Activated CD8-positive, alpha-beta memory T cell treated with anti-CD3 and anti-CD28 coated beads for 24 hours (primary cell): Measurements from ENCODE around the gene TMEM247.
"Not testable (repeated sequence)": the region's sequence is repeated elsewhere in the genome, so short reads cannot be mapped to it uniquely, and the experiment has no call there.

Experiments used
- DNase-seq: peaks from one replicate; pipeline ENCODE4 v3.0.0-alpha.2; 2020

The TMEM247 gene

GRCh38 chr2:46517485-46517884, 38.1 kb downstream of the TMEM247 start:
- no peak for DNase-seq

- no peak for DNase-seq
Measured at GRCh38 chr2:46518861-46519260, 39.5 kb downstream of the TMEM247 start.

GRCh38 chr2:46519265-46519664, 39.9 kb downstream of the TMEM247 start:
- DNase-seq: no peak

GRCh38 chr2:46520130-46520711, 40.9 kb downstream of the TMEM247 start:
- no peak for DNase-seq

GRCh38 chr2:46521215-46521683, 41.9 kb downstream of the TMEM247 start:
- DNase-seq: no peak

- not testable (repeated sequence) for DNase-seq
Measured at GRCh38 chr2:46522385-46522784, 43.0 kb downstream of the TMEM247 start.

- DNase-seq: no peak
Measured at GRCh38 chr2:46525522-46526155, 46.3 kb downstream of the TMEM247 start.

- DNase-seq: no peak
Measured at GRCh38 chr2:46528880-46529279, 49.5 kb downstream of the TMEM247 start.

- no peak for DNase-seq
Measured at GRCh38 chr2:46530639-46531038, 51.3 kb downstream of the TMEM247 start.

- no peak for DNase-seq
Measured at GRCh38 chr2:46531863-46532262, 52.5 kb downstream of the TMEM247 start.
